Lower leg skin (tissue), 3 donors: ENCODE results near the gene MCCC2.

ENCODE experiments used
- POLR2A ChIP-seq, 2 donors: fragments of 450-650 bp; IDR thresholded peaks; one replicate each; pipeline ENCODE4 v1.6.1; 2016 to 2017; ENCODE audit warnings: antibody characterized with exemption in 2 of 2, mild to moderate bottlenecking in 1 of 2, moderate library complexity in 1 of 2
- TF ChIP-seq, protein P1 (sequence below), 3 donors: fragments of 450-650 bp; IDR thresholded peaks; one replicate each; pipeline ENCODE4 v1.5.1; 2016; ENCODE audit warnings: antibody characterized with exemption in 3 of 3, mild to moderate bottlenecking in 3 of 3, moderate library complexity in 2 of 3

GRCh38 chr5:71621268-71621667 is 34.1 kb downstream of the MCCC2 start:
- TF ChIP-seq, protein P1, sequence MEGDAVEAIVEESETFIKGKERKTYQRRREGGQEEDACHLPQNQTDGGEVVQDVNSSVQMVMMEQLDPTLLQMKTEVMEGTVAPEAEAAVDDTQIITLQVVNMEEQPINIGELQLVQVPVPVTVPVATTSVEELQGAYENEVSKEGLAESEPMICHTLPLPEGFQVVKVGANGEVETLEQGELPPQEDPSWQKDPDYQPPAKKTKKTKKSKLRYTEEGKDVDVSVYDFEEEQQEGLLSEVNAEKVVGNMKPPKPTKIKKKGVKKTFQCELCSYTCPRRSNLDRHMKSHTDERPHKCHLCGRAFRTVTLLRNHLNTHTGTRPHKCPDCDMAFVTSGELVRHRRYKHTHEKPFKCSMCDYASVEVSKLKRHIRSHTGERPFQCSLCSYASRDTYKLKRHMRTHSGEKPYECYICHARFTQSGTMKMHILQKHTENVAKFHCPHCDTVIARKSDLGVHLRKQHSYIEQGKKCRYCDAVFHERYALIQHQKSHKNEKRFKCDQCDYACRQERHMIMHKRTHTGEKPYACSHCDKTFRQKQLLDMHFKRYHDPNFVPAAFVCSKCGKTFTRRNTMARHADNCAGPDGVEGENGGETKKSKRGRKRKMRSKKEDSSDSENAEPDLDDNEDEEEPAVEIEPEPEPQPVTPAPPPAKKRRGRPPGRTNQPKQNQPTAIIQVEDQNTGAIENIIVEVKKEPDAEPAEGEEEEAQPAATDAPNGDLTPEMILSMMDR (IDR thresholded peaks at IDR 0.05) = no peak
- no peak for TF ChIP-seq POLR2A (IDR thresholded peaks at IDR 0.05)
